PC-9 (cell line): ENCODE results near the gene OBSCN. TPM values are rescaled to one million over a fixed set of nuclear protein-coding genes. Genes with fewer than 3 reads are reported as not detected.

Experiments
- BruUV-seq: library from RNA; stranded (reverse); fragments of 400-500 nt; replicated peaks from 2 replicates; lab custom pipeline; 2021; lab: Mats Ljungman, UMichigan
- CTCF ChIA-PET: fragments of 300-600 bp; sonication (Branson Sonifier 250); formaldehyde crosslinking; loops from one replicate; lab custom pipeline; 2022; ENCODE audit warnings: antibody characterized with exemption; lab: Charles Lee
- POLR2A ChIA-PET: fragments of 300-600 bp; sonication (Branson Sonifier 250); formaldehyde crosslinking; loops from one replicate; lab custom pipeline; 2022; ENCODE audit warnings: antibody characterized with exemption; ENCODE audit not compliant: unreplicated experiment; lab: Charles Lee
- DNase-seq, 2 experiments: peaks; one replicate each; pipeline versions ENCODE4 v3.0.0 to v3.0.0-alpha.2; 2015 to 2022; ENCODE audit warnings: mixed read lengths in 1 of 2
- H2AFZ ChIP-seq: fragments of 200-600 bp; sonication (generic); 2 replicates; pipeline ENCODE4 v1.8.1; 2017; ENCODE audit warnings: antibody characterized with exemption
- H3F3A ChIP-seq: fragments of 200-600 bp; sonication (generic); 2 replicates; pipeline ENCODE4 v1.8.1; 2017; ENCODE audit warnings: antibody characterized with exemption, mild to moderate bottlenecking, low read depth; ENCODE audit not compliant: insufficient read depth
- H3K27ac ChIP-seq: fragments of 200-600 bp; sonication (generic); 2 replicates; pipeline ENCODE4 v1.6.1; 2016; ENCODE audit warnings: mixed run types
- H3K27me3 ChIP-seq: fragments of 200-600 bp; sonication (generic); 2 replicates; pipeline ENCODE4 v1.6.1; 2016; ENCODE audit warnings: low read depth, mixed run types; ENCODE audit not compliant: insufficient read depth
- H3K36me3 ChIP-seq: fragments of 200-600 bp; sonication (generic); 2 replicates; pipeline ENCODE4 v1.6.1; 2016; ENCODE audit warnings: low read depth, mixed run types
- H3K4me1 ChIP-seq: fragments of 200-600 bp; sonication (generic); replicated peaks from 2 replicates; pipeline ENCODE4 v1.6.1; 2016; ENCODE audit warnings: mixed run types; ENCODE audit not compliant: insufficient read depth
- H3K4me2 ChIP-seq: fragments of 200-600 bp; sonication (generic); 2 replicates; pipeline ENCODE4 v1.6.1; 2017; ENCODE audit warnings: mixed run types
- H3K4me3 ChIP-seq: fragments of 200-600 bp; sonication (generic); 2 replicates; pipeline ENCODE4 v1.6.1; 2016; ENCODE audit warnings: mixed run types
- H3K79me2 ChIP-seq: fragments of 200-600 bp; sonication (generic); 2 replicates; pipeline ENCODE4 v1.6.1; 2017; ENCODE audit warnings: low read depth, mixed run types
- H3K9me2 ChIP-seq: fragments of 200-600 bp; sonication (generic); 2 replicates; pipeline ENCODE4 v1.8.1; 2017; ENCODE audit warnings: mild to moderate bottlenecking; ENCODE audit not compliant: insufficient read depth
- H3K9me3 ChIP-seq: fragments of 200-600 bp; sonication (generic); 2 replicates; pipeline ENCODE4 v1.8.1; 2016; ENCODE audit warnings: low read depth; ENCODE audit not compliant: insufficient read depth
- H4K20me1 ChIP-seq: fragments of 200-600 bp; sonication (generic); 2 replicates; pipeline ENCODE4 v1.8.1; 2017; ENCODE audit not compliant: insufficient read depth
- CTCF ChIP-seq: fragments of 200-600 bp; sonication (generic); conservative IDR thresholded peaks from 2 replicates; pipeline ENCODE4 v1.6.1; 2017; ENCODE audit warnings: mixed run types, antibody characterized with exemption, mild to moderate bottlenecking, moderate library complexity
- EZH2 ChIP-seq: fragments of 200-600 bp; sonication (generic); IDR thresholded peaks from 2 replicates; pipeline ENCODE4 v1.8.0; 2017; ENCODE audit warnings: antibody characterized with exemption, low read depth
- intact Hi-C: fragments of 100-400 bp; cut with micrococcal nuclease; formaldehyde crosslinking; loops from one replicate; pipeline ENCODE4 v1.10.0; 2022; ENCODE audit not compliant: unreplicated experiment
- total RNA-seq: library from RNA; stranded (reverse); gene quantifications from 2 replicates; pipeline ENCODE4 v1.2.3, GENCODE V29; 2021

OBSCN gene
- total RNA-seq, 1 experiment from 2014 or later: 62.9 TPM

- Histone ChIP-seq H3F3A (no peaks in the 10 kb centered on the region), H3K36me3 (no peaks in the 10 kb centered on the region), H3K4me3 (no peak overlapping the region), H3K27me3 (peaks cover 31% of the 10 kb centered on the region; the same call in 1 of the 2 replicates), H3K9me2 (no peaks in the 10 kb centered on the region), H3K27ac (no peak overlapping the region), H4K20me1 (no peaks in the 10 kb centered on the region), H3K4me1 (no peaks in the 10 kb centered on the region), H3K79me2 (no peaks in the 10 kb centered on the region), H3K4me2 (no peak overlapping the region), H3K9me3 (0 out of 2 replicates have a peak, but pooled peaks cover 5% of the 10 kb centered on the region), H2AFZ (no peak overlapping the region)
- intact Hi-C loops: no loop called here
- ChIA-PET POLR2A (interaction anchor here (0.5 kb wide), 1 partner anchor 52 kb away, joined by 4 read pairs; no protein-coding TSS in a partner anchor), CTCF (no interaction called here)
- no TSS peak for BruUV-seq
- TF ChIP-seq CTCF: no peak
- TF ChIP-seq EZH2: no peak
- DNase-seq: no peak
These were observed 100.3 kb downstream of the OBSCN start for GRCh38 chr1:228308085-228308601.

- Histone ChIP-seq H3K27me3 (peaks cover 31% of the 10 kb centered on the region; the same call in 1 of the 2 replicates), H3F3A (no peaks in the 10 kb centered on the region), H3K27ac (no peak overlapping the region), H3K4me3 (no peak overlapping the region), H3K9me3 (0 out of 2 replicates have a peak, but pooled peaks cover 5% of the 10 kb centered on the region), H3K79me2 (no peaks in the 10 kb centered on the region), H3K4me2 (no peak overlapping the region), H3K9me2 (no peaks in the 10 kb centered on the region), H3K36me3 (no peaks in the 10 kb centered on the region), H3K4me1 (no peaks in the 10 kb centered on the region), H2AFZ (no peak overlapping the region), H4K20me1 (no peaks in the 10 kb centered on the region)
- BruUV-seq: no TSS peak
- ChIA-PET POLR2A (no interaction called here), CTCF (no interaction called here)
- intact Hi-C loops: no loop called here
- DNase-seq: no peak
- TF ChIP-seq CTCF (peak; percentile 47; the same call in 1 of the 2 replicates), EZH2 (no peak)
These were observed 100.9 kb downstream of the OBSCN start for GRCh38 chr1:228308628-228309325.

GRCh38 chr1:228309326-228310067, 101.7 kb downstream of the OBSCN start:
- intact Hi-C loops: no loop called here
- Histone ChIP-seq H3K9me2 (no peaks in the 10 kb centered on the region), H3K4me3 (no peak overlapping the region), H2AFZ (no peak overlapping the region), H3K27ac (no peak overlapping the region), H3K4me2 (no peak overlapping the region), H3K27me3 (peaks cover 30% of the 10 kb centered on the region; the same call in 1 of the 2 replicates), H3K36me3 (no peaks in the 10 kb centered on the region), H3K4me1 (no peaks in the 10 kb centered on the region), H4K20me1 (no peaks in the 10 kb centered on the region), H3F3A (no peaks in the 10 kb centered on the region), H3K79me2 (no peaks in the 10 kb centered on the region), H3K9me3 (0 out of 2 replicates have a peak, but pooled peaks cover 5% of the 10 kb centered on the region)
- POLR2A ChIA-PET: no interaction called here
- CTCF ChIA-PET: no interaction called here
- no TSS peak for BruUV-seq
- no peak for DNase-seq
- no peak; the same call in 1 of the 2 replicates for TF ChIP-seq CTCF
- no peak for TF ChIP-seq EZH2
